ENCODE results near the gene APOL6.
"Not testable (repeated sequence)": the region's sequence is repeated elsewhere in the genome, so short reads cannot be mapped to it uniquely, and the experiment has no call there.

Gene APOL6

DNA sequence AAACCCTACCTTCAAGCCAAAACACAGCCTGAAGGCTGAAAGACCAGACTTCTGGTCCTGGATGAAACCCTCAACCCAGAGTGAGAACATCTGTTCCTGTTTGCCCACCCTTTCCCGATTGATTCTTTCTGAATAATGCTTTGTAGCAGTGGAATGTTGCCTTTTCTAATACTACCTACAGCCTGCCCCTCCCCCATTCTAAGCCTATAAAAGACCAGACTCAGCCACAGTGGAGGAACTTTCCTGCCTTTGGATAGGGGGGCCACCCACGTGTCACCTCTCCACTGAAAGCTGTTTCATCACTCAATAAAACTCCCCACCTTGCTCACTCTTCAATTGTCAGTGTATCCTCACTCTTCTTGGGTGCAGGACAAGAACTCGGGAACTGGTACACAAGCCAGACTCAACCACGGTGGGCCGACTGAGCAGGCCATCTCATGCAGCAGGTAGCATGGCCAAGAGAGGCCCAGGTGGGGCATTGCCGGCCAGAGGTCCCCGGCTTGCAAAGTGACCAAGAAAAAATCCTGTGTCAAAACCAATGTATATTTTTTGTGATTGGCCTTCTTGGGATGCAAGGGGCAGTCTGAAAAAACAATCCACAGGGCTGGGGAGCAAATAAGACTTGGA, 6.6 kb upstream of the APOL6 start:
- no peak for DNase-seq

DNA sequence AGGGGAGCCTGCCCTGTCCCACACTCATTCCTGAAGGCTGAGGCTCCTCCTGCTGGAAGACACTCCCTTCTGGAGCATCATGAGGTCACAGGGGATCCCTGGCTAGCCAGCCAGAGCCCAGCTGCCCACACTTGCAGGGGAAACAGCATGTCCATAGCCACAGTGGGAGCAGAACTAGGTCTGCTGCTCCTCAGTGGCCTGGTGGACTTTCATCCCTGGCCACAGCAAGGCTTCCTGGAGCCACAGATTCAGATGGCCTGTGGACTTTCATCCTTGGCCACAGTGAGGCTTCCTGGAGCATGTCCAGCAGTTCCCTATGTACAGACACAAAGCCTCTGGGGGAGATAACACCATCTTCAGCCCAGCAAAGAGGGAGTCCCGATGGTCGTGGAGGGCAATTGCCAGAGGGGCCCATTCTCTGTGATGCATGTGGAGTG, 5.9 kb upstream of the APOL6 start:
- DNase-seq = no peak

DNA sequence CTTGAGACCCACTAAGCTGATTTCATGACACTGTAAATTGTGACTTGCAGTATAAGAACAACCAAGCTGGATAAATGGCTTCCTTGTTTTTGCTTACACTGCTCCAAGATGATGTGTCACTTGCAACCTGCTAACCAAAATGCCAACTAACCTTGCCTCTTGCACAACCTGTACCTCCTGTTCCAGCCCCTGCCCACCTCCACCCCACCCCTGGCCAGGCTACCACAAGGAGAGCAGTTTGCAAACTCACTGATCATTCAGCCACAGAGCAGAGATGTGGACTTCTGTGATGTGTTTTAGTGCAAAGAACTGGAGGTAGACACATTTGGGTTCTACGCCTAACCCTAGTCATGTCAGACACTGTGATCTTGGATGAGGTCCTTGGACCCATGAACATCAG, 4.3 kb upstream of the APOL6 start:
- no peak for DNase-seq

DNA sequence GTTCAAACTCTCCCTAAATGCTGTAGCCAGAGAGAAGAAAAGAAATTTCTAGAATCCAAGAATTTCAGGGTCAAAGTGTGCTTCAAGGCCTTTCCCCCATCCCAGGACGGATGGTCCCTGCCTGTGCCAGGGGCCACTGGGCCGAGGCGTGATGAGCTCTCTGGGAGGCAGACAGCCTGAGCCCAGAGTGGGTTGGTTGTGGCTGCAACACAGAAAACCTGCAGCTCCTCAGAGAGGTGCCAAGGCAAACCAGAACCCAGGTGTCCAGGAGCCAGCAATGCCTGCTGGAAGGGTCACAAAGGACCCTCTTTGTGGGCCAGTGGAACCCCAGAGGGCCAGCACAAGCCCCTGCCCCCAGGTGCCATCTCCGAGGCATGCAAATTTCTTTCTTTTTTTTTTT, 2.6 kb upstream of the APOL6 start:
- no peak for DNase-seq

DNA sequence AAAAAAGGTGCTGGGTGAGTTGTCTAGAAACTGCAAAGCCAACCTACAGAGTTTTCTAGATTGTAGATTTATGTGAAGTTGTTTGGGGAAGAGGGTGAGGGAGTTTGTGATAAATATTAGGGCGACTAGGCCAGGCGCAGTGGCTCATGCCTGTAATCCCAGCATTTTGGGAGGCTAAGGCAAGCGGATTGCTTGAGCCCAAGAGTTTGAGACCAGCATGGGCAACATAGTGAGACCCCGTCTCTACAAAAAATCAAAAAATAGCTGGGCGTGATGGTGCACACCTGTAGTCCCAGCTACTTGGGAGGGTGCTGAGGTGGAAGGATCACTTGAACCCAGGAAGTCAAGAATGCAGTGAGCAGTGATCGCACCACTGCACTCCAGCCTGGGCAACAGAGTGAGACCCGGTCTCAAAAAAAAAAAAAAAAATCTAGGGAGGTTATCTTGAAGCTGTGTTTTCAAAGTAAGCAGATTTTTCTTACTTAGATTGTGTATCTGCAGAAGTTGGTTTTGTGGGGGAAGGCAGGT, 844 bp downstream of the APOL6 start:
- DNase-seq = no peak

DNA sequence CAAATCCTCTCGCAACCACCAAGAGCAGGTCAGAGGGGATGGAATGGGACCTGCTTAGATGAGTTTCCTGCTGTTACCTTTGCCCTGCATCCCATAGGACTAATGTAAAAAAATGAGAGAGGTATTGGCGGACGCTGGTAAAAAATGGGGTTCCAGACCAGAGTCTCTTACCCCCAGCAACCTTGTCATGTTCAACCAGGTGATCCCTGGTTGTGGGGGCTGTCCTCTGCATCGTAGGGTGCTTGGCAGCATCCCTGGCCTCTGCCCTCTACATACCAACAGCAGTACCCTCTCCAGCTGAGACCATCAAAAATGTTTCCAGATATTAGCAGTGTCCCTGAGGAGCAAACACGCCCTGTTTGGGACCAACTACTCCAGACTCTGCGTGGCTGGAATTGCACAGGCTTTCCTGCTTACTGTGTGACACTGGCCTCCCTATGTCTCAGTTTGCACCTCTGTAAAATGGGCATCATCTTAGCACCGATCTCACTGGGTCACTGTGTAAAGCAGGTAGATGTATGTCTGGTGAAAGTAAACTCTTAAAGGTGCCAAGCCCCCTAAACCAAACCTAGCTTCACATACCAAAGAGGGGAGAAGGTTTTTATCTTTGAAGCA, 1.5 kb downstream of the APOL6 start:
- no peak for DNase-seq

DNA sequence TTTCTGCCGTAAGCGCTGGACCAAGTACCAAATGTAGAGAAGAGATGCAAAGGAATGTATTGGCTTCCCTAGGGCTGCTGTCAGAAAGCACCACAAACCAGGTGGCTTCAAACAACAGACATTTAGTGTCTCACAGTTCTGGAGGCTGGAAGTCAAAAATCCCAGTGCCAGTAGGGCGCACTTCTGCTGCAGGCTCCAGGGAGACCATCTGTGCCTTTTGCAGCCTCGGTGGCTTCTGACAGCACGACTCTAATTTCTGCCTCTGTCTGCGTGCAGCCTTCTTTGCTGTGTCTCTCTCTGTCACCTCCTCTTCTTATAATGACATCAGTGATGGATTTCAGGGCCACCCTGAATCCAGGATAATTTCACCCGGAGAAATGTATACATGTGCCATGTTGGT, 2.8 kb downstream of the APOL6 start:
- DNase-seq = no peak

DNA sequence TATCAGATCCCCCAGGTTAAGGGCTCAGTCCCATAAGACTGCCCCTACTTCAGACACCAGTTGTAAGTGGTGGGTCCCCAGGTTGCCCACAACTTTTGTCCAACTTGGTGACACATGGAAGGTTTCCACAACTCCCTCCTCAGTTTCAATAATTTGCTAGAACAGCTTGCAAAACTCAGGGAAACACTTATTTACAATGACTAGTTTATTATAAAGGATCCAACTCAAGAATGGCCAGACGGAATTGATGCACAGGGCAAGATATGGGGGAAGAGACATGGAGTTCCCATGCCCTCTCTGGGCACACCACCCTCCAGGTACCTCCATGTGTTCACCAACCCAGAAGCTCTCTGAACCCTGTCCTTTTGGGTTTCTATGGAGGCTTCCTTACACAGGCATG, 5.6 kb downstream of the APOL6 start:
- no peak for DNase-seq

DNA sequence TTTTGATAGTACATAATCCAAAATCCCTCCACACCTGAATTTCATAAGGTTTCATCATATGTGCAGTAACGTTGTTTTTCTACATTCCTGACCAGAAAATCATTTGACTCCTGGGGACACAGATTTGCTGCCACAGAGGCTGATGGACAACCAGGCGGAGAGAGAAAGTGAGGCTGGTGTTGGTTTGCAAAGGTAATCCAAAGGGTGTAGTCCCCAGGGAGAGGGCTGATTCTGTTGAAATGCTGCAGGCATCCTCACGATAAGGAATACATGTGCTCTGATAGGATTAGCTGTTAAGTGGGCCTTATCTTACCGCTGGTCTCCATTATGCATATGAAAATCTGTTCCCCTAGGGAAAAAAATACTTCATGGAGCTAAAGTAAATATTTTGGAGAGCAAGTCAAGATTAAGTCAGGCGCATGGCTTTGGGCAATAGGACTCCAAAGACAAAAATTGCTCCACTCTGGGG, 8.1 kb downstream of the APOL6 start:
- DNase-seq = no peak

DNA sequence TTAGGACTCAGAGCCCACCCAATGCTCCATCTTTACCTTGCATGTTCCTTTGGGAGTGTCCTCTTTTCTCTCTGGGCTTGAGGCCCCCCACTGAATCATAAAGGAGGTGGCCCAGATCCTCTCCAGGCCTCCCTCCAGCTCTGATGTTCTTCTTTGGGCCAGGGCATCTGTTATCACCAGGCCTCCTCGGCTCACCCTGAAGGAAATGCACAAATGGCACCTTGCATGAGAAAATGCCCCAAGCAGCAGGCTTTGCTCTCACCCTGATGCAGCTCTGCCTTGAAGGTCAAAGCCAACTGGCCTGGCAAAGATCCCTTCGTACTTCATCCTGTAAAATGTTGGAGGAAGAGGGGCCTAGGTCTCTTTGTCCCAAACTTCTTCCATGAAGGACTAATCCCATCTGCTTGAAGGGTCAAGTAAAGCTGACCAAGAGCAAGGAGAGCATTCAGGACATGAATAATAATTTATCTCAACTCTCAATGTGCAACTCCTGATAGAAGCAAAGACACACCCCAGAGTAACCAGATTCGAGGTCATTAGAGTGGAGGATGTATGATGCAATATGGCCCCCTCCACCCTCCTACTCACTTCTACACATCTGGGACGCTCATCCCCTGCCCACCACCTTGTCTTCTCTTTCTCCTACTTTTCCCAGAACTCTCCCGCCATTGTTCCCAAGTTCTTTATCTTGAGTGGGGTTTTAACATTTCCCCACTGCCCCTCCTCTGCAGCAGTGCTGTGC, 9.5 kb downstream of the APOL6 start:
- DNase-seq = no peak

DNA sequence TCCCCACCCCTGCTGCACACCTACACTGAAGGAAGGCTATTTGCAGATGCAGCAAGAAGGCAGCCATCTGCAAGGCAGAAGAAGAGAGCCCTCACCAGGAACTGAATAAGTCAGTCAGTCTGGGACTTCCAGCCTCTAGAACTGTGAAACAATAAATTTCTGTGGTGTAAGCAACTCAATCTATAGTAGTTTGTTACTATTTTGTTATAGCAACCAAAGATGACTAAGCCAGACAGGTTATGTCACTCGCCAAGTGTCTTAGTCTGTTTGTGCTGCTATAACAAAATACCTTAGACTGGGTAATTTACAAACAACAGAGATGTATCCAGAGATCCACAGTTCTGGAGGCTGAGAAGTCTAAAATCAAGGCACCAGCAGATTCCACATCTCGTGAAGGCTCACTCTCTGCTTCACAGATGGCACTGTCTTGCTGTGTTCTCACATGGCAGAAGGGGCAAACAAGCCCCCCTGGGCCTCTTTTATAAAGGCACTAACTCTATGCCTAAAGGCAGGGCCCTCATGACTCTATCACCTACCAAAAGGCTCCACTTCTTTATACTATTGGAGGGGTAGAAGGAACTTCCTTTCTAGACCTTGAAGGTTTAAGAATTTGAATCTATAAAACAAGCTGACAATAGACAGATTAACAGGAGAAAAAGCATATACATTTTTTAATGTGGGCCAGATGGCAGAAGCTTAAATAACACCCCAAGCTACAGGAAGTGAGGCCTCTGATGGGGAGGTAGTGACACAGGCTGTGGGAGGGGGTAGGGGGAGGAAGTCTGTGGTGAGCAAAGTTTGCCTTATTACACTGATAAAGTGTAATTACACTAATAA, 12.3 kb downstream of the APOL6 start:
- no peak for DNase-seq

DNA sequence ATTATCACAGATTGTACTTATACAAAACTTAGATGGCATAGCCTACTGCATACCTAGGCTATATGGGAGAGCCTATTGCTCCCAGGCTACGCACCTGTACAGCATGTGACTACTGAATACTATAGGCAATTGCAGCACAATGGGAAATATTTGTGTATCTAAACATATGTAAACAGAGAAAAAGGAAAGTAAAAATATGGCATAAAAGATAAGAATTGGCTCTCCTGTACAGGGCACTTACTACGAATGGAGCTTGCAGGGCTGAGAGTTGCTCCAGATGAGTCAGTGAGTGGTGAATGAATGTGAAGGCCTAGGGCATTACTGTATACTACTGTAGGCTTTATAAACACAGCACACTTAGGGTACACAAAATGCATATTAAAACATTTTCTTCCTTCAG, 13.2 kb downstream of the APOL6 start:
- DNase-seq = no peak

DNA sequence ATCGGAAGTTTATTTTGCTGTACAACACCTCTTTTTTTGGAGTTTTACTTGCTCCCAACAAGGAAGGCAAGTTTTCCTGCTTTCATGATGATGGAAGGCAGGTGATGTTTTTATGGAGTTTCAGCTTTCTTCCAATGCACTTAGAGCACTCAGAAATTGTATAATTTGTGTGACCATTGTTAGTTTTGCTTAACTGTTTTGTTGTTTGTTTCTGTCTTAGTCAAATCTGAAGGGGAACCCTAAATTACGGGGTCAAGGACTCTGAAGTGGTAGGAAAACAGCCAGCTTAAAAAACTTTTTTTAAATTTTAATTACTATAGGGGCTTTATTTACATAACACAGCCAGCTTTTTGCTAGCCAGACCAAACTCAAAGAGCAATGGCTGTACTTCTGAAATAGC, 14.7 kb downstream of the APOL6 start:
- DNase-seq = no peak

DNA sequence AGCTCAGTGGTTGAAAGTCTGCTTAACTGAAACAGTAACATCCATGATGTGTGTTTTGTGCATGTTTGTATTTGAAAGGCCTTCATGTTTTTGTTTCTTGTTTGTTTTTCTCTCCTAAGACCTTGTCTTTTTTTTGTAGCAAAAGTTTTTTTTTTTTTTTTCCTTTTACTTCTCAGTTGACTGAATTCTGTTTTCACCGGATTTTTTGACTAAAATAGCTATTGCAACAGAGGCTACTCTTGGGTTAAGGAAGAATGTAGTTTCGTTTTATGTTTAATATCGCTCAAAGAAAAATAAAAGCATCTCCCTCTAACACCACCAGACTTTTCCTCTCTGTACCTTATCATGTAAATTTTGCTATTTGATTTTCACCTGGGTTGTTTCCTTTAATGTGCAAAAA, 15.1 kb downstream of the APOL6 start:
- DNase-seq = no peak

DNA sequence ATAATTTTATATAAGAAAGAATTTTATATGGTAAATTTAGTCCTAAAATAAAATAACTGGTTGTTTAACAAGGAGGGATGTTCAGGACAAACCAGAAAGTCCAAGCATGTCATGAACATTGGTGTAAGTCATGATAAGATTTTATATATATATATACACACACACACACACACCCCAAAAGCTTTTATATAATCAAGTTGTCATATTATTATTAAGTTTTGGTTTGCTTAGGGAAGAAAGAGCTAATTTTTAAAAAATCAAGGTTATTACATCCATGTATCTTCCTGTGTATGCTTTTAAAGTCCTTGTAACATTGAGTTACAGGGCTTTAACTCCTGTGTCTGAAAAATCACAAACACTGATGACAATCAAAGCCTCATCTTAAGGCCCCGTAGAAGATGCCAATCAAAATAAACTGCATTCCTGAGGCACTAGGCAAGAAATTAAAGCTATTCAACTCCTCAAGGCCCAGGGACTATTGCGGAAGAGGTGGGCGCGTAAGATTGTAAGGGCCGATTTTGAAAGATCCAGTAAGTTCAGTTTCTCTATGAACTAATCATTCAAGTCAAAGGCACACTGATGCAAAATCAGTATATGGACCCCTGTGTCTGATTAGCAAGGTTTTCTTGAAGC, 16.8 kb downstream of the APOL6 start:
- no peak for DNase-seq

DNA sequence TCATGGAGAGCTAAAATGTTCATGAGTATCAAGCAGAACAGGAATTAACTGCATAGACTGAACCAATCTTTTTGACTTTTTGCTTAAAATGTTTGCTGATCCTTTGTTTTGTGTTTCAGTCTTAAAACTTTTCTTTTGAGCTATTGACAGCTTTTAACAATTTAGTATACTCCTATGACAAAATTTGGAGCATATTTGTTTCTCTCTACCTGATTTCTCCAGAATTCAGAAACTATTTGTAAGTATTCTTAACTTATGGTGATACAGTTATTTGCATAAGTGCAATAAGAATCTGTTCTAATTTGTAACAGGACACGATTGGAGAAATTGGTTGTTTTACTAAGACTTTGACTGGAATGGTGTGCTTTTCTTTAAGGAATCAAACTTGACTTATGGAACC, 18.5 kb downstream of the APOL6 start:
- DNase-seq = not testable (repeated sequence)

DNA sequence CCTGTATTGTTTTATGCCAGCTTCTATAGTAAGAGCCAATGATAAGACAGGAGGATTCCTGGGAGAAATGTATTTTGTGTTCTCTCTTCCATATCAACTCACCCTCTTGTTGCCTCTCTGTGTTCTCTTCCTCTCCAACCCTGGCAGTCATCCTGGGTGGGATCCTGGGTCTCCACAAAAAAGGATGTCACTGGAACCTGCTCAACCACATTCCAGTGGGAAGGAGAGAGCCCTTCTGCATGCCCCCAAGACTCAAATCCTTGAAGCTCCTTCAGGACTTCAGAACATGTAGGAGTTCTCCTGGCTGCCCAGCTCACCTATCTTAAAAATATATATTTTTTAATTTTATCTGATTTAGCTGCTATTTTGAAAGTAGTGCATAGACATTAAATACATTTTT, 26.1 kb downstream of the APOL6 start:
- DNase-seq = no peak

DNA sequence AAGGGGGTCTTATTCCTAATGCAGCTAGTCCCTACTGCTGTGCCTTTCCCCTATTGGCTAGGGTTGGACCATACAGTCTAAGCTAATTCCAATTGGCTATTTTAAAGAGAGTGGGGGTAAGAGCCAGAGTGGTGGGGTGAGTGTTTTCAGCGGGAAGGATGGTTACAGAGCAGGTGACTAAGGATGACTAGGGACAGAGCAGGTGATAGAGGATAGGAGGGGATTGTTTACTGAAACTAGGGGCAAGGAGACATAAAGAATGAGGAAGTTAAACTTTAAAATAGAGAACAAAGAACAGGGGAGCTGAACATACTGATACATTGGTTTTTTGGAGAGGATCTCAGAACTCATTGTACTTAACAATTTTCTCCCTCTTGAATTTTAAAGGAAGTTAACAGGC, 27.8 kb downstream of the APOL6 start:
- not testable (repeated sequence) for DNase-seq

DNA sequence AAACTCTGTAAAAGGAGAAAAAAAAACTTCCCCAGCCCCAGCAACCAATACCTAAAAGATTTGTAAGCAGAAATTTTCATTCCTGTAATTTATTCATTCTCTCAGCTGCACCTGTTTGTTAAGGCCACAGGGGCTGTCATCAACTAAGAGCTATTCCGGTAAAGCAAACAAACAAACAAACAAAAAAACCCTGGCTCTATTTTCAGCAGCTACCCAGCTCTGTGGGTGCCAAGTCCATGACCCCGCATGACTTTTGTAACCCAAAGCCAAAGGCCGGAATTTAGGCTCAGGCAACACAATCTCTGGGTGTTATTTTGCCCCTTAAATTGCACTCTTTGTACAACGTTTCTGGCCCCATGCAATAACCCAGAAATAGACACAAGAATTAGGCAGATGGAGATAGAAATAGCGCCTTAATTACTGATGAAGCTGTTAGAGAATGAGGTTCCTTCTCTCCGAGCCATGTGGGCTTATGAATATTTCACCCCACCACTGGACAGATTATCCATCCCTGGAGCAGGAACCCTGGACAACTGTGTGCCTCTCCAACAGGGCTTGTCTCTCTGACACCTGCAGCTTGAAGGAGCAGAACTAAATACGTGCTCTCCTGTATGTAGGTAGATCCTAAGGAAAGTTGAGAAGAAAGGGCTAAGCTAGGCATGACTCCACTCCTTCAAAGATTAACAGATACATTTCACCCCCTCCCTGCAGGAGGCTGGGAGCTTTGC, 29.4 kb downstream of the APOL6 start:
- DNase-seq = no peak

DNA sequence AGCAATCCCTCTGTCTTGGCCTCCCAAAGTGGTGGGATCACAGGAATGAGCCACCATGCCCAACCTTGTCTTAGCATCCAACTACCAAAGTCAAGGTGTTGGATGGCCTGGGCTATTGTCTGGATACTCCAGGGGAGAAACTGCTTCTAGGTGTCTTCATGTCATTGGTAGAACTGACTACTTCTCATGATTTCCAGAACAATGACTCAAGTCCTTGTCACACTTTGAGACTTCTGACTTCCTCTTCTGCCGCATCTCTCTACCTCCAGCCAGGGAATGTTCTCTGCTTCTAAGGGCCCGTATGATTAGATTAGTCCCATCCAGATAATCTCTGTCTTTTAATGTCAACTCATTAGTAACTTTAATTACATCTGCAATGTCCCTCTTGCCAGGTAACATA, 30.6 kb downstream of the APOL6 start:
- no peak for DNase-seq

DNA sequence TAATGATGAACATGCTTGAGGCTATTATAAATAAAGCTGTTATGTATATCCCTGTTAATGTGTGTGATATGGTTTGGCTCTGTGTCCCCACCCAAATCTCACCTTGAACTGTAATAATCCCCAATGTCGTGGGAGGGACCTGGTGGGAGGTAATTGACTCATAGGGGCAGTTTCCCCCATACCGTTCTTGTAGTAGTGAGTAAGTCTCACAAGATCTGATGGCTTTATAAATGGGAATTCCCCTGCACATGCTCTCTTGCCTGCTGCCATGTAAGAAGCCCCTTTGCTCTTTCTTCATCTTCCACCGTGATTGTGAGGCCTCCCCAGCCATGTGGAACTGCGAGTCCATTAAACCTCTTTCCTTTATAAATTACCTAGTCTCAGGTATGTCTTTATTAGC, 31.2 kb downstream of the APOL6 start:
- DNase-seq = not testable (repeated sequence)

DNA sequence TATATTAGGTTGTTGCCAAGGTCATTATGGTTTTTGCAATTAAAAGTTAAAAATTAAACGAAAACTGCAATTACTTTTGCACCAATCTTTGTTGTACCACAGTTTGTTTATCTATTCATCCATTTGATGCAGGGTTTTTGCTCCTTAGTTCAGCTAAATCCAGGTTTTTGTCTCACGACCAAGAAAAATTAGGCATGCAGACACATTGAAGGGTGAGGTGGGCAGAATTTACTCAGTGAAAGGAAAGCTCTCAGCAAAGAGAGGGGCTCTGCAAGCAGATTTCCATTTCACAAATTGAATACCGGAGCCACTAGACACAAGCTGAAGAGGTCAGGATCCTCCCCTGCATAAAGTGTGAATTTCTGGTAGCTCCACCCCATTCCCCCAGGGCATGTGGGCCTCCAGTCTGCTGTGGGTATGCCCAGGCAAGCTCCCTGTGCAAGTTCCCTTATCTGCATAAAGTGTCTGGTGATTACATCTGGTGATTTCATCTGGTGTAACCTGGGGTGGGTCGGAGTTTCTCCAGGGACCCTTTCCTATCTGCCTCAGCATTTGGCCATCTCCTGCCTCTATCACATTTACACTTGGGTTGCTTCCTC, 33.3 kb downstream of the APOL6 start:
- DNase-seq = no peak
